SK-MEL-5 (cell line): Measurements from ENCODE around the gene KCND2. TPM values are rescaled to one million over a fixed set of nuclear protein-coding genes. Genes with fewer than 3 reads are reported as not detected.

ENCODE experiments used
- DNase-seq: peaks from one replicate; pipeline ENCODE4 v3.0.0-alpha.2; 2016; ENCODE audit warnings: low read depth, low spot score
- in situ Hi-C: cut with HindIII; loops from 2 replicates; pipeline ENCODE4 v1.10.0; 2016; ENCODE audit warnings: low sequenced_read_pairs, high pct_unique_total_duplicates, low pct_unique_long_range_greater_than_20kb
- total RNA-seq: library from RNA; depleted of rRNA; stranded (reverse); fragments of >200 nt; shearing (Covaris generic); gene quantifications from 2 replicates; pipeline ENCODE4 v1.2.3, GENCODE V29; 2014

KCND2 gene
- total RNA-seq, 1 experiment from 2014 or later = 0.08 TPM

GRCh38 chr7:120588862-120589261 is 315.9 kb downstream of the KCND2 start:
- in situ Hi-C loops = no loop called here
- no peak for DNase-seq

DNA sequence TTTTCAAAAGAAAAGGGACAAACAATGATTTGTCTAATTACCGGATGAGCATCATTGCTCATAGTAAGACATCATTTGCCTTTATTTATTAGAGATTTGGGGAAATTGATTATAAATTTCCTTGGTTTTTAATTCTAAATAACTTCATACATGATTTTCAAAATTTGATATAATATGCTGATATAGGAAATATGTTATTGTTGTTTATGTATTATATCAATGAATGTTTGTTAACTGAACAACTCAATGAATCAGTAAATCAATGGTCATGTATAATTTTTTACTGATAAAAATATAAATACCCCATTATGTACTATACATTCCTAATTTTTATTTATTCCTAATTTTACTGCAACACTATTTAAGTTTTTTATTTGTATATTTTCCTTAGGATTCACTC is 327.6 kb downstream of the KCND2 start:
- in situ Hi-C loops = no loop called here
- no peak for DNase-seq

GRCh38 chr7:120603366-120603765 is 330.4 kb downstream of the KCND2 start:
- in situ Hi-C loops = no loop called here
- DNase-seq = no peak

DNA sequence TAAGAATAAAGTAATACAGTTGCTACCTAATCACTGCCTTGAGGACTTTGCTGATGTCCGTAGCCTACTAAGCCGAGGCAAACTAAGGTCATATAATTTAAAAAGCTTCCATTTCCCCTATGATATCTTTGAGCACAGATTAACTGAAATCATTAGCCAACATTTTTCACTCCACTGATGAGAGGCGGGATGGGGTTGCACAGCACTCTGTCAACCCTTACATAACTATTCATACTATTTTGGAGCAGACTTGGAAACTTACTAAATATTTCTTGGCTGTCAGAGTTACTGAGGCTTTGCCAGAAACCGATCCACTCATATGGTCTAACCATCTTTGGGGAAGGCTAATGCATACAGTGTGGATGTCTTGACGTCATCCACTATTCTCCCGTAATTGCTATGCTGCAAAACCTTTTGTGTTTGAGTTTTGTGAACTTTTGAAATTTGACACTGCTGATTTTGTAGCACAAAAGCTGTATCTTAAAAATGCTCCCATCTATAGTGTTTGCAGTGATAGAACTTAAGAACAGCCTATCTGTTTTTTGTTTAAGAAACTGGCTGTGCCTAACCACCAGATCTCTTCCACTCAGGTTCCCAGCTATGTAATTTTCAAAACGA is 336.3 kb downstream of the KCND2 start:
- DNase-seq = no peak
- in situ Hi-C loops = no loop called here

DNA sequence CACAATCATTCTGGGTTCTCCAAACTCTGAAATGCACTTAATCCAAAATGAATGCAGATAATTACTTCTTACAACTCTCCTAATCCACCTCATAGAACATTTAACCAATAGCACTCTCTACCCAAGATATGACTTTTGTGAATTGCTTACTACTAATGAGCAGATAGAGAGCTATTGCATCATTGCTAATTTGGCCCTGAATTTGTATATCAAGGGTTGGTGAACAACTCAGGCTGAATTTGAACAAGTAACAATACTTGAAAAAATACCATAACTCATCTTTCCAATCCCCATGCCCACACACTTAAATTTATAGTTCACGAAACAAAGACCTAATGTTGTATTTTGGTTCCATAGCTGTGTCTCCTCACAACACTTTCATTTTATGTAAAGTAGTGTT is 339.0 kb downstream of the KCND2 start:
- in situ Hi-C loops = no loop called here
- DNase-seq = no peak

- DNase-seq = no peak
- in situ Hi-C loops = no loop called here
Observed at GRCh38 chr7:120615703-120616102, 342.7 kb downstream of the KCND2 start.

DNA sequence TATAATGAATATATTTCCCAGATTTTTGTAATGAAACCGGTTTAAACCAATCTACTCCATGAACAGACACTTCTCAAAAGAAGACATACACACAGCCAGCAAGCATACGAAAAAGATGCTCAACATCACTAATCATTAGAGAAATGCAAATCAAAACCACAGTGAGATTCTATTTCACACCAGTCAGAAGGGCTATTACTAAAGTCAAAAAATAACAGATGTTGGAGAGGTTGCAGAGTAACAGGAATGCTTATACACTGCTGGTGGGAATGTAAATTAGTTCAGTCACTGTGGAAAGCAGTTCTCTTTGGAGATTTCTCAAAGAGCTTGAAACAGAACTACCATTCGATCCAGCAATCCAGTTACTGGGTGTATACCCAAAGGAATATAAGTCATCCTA is 344.3 kb downstream of the KCND2 start:
- no peak for DNase-seq
- in situ Hi-C loops = no loop called here

- no peak for DNase-seq
- in situ Hi-C loops = no loop called here
Observed at GRCh38 chr7:120628251-120628650, 355.3 kb downstream of the KCND2 start.

- no peak for DNase-seq
- in situ Hi-C loops = no loop called here
Observed at GRCh38 chr7:120639884-120640283, 366.9 kb downstream of the KCND2 start.

GRCh38 chr7:120645966-120646365 is 373.0 kb downstream of the KCND2 start:
- in situ Hi-C loops = no loop called here
- DNase-seq = no peak

DNA sequence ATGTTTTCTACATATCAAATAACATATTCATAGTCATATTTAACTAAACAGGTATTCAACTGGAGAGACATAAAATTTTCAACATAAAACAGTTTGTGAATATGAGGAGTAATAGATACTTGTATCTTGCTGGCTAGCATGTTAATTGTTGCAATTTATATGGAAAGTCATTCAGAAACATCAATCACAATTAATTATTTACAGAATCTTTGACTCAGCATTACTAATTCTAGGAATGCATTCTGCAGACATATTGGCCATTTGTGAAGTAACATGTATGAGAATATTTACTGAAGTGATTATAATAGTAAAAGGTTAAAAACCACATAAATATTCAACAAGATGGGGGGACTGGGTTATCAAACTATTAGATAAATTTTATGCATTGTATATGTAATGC is 381.3 kb downstream of the KCND2 start:
- DNase-seq = no peak
- in situ Hi-C loops = no loop called here

DNA sequence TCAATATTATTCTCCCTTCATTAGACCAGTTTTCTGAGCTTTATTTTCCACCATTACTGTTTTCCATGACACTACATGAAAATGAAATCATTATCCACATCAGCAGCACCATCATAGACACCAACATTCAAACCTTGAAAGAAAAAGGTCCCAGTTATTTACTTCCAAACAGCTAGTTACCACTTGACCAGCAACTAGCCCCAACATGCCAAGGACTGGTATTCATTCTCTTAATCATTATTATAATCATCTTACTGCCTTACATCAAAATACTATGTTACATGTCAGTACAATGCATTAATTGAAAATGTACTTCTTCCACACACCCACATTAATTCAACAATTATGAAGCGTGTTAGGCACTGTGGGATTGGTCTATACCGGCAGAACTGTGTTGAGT is 385.5 kb downstream of the KCND2 start:
- in situ Hi-C loops = no loop called here
- no peak for DNase-seq

DNA sequence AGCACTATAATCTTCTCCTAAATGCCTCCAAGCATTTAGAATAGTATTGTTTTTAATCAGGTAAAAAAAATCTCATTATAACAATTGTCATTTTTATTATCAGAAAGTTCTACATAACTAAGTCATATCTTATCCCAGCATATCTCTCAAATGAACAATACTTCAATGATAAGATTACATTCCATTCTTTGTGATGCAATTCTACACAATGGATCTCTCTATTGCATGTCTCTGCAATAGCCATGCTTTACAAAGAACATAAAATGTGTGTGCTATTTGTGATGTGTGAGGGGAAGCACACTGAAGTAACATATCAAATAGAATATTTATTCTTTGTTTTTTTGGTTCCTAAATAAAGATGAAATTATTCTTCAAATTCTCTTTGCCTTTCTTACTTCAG is 389.3 kb downstream of the KCND2 start:
- in situ Hi-C loops = no loop called here
- no peak for DNase-seq

DNA sequence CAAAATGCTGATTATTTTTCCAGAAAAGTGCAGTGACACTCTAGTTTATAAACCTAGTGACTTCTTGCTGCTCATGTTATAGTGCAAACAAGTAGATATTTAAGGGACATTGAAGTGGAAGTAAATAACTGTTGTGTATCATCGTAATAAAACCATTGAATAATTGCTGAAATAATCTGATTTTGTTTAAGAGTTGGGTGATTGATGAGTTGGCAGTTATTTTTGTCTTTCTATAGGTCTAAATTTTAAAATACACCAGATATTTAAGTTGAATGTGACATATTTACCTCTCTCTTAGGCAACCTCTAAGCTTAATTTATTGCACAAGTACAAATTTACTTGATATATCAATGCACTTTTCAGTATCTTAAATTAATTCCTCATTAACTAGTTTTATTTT is 392.1 kb downstream of the KCND2 start:
- DNase-seq = no peak
- in situ Hi-C loops = no loop called here

DNA sequence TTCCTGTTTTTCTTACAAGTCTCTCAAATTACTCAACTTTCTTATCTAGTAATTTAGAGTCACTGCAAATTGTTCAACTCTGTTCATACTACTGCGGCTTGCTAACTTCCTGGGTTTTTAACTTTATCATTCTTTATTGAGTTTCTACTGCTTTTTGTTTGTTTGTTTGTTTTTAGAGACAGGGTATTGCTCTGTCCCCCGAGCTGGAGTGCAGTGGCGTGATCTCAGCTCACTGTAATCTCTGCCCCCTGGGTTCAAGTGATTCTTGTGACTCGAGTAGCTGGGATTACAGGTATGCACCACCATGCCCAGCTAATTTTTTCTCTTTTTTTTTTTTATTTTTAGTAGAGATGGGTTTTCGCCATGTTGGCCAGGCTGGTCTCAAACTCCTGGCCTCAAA is 402.1 kb downstream of the KCND2 start:
- DNase-seq = no peak
- in situ Hi-C loops = no loop called here

DNA sequence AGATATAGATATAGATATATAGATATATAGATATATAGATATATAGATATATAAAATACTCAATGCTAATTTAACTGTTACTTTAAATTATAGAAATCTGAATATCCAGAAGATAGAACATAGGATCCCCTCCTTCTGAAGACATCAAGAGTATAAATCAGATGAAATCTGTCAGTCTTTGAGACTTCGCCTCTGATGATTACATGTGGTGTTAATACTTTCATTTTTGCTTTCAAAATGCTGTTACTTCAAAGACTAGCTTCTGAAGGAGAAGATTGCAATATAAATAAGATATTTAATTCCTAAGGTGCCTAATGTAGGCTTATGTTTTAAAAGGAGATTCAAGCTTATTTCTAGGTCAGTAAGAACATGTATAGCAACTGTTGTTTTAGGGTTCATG is 404.6 kb downstream of the KCND2 start:
- in situ Hi-C loops = no loop called here
- DNase-seq = no peak

- in situ Hi-C loops = no loop called here
- DNase-seq = no peak
Observed at GRCh38 chr7:120680985-120681384, 408.0 kb downstream of the KCND2 start.

- in situ Hi-C loops = no loop called here
- no peak for DNase-seq
Observed at GRCh38 chr7:120684463-120684862, 411.5 kb downstream of the KCND2 start.

GRCh38 chr7:120691915-120692314 is 418.9 kb downstream of the KCND2 start:
- in situ Hi-C loops = no loop called here
- DNase-seq = no peak

DNA sequence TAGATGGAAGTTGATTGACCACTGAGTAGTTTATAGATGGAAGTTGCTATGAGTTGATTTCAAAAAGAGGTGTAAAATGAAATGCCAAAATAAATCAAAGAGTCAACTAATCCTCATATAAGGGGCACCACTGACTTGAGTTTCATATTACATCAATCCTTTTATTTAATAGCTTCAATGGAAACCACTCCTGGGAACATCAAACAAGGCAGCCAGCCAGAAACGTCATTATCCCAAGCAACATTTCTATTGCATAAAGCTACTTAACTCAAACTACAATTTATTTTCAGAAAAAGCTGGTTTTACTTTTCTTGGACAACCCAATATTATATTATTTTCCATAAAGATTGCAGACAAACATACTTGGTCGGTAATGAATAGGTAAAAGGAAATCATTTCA is 422.9 kb downstream of the KCND2 start:
- in situ Hi-C loops = no loop called here
- DNase-seq = no peak
